GM12872 (cell line): ENCODE measurements around the gene CHFR.

ENCODE experiments used
- CTCF ChIP-seq: IDR thresholded peaks from 3 replicates; pipeline ENCODE4 v1.5.1; 2011; ENCODE audit warnings: low read depth, mild to moderate bottlenecking, low read length, moderate library complexity; ENCODE audit not compliant: insufficient read depth

CHFR gene

GRCh38 chr12:132833341-132833740, 54.1 kb downstream of the CHFR start:
- TF ChIP-seq CTCF: no peak

- no peak for TF ChIP-seq CTCF
Measured at GRCh38 chr12:132831771-132832170, 55.6 kb downstream of the CHFR start.

- no peak for TF ChIP-seq CTCF
Measured at GRCh38 chr12:132828706-132829534, 58.5 kb downstream of the CHFR start, which contains the start of gene GOLGA3. Gene GOLGA3 (minus strand): TSS chr12:132828869. CDS start chr12:132822128, 6,741 bp downstream.

- TF ChIP-seq CTCF: no peak
Measured at GRCh38 chr12:132827763-132828703, 59.4 kb downstream of the CHFR start.

GRCh38 chr12:132825861-132826260, 61.5 kb downstream of the CHFR start:
- TF ChIP-seq CTCF: no peak

- no peak for TF ChIP-seq CTCF
Measured at GRCh38 chr12:132825089-132825488, 62.3 kb downstream of the CHFR start.

GRCh38 chr12:132824053-132824452, 63.4 kb downstream of the CHFR start:
- no peak for TF ChIP-seq CTCF
